Glomerular endothelial cell (primary cell): ENCODE measurements around the gene MAPK8IP3. TPM values are rescaled to one million over a fixed set of nuclear protein-coding genes. Genes with fewer than 3 reads are reported as not detected.
A peak's percentile ranks its signal among the peaks of the same experiment; 100 is the strongest.
"Not testable (repeated sequence)": the region's sequence is repeated elsewhere in the genome, so short reads cannot be mapped to it uniquely, and the experiment has no call there.

ENCODE experiments used
- DNase-seq: peaks from one replicate; pipeline ENCODE4 v3.0.0-alpha.2; 2011; ENCODE audit warnings: low read depth, low spot score; ENCODE audit errors: extremely low read depth
- total RNA-seq: library from RNA; depleted of rRNA; stranded (reverse); fragments of >200 nt; gene quantifications from 2 replicates; pipeline ENCODE4 v1.2.3, GENCODE V29; 2015

MAPK8IP3 gene
- total RNA-seq, 1 donor from 2014 or later, result 75.6 TPM

DNA sequence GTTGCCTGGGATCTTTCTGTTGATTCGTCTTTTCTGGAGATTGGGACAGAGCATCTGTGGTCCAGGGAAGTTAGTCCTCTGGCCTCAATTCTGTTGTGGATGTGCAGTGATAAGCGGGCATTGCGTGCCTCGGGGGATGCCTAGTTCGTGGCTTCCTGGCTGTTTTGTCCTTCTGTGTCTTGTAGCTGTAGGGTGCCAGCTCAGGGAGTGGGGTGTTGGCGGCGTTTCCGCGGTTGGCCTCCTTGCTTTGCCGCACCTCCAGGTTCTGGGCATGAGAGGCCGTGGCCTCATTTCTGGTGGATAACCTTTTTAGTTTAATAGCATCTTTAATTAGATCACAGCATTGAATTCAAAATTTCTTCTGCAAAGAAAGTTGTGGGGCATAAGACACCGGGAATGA, 29.3 kb upstream of the MAPK8IP3 start:
- DNase-seq, result no peak

DNA sequence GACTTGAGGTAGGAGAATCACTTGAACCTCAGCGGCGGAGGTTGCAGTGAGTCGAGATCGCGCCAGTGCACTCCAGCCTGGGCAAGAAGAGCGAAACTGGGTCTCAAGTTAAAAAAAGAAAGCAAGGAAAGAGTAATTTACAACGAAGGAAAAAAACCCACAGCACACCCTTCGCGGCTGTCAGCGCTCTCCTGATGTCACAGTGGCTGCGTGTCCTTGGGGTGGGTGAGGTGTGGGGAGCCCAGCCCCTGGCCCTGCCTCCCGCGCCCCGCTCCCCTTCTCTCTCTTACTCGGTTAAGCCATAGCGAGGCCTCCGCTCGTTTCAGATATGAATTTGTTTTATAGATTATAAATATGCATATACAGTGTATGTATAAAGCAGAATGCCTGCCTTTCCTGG, 28.7 kb upstream of the MAPK8IP3 start:
- DNase-seq, result no peak

DNA sequence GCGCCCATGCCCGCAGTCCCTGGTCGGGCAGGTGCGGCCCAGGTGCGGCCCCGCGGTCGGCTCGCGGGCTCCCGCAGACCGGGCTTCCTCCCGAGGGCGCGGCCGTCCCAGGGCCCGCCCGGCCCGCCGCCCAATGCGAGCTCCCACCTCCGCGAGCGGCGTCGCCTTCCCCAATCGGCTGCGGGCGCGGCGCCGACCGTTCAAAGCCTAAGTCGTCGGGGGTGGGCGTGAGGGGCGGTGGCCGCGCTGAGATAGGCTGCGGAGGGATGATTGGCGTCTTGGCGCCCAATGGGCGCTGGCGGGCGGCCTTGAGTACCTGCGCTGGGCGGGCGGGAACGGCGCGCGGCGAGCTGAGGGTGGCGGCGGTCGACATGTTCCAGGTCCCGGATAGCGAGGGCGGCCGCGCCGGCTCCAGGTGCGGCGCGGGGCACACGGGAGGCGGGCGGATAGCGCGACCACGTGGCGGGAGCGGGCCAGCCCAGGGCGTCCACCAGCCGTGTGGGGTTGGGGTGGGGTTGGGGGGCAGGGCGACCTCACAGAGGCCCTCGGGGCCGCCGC, 28.0 kb upstream of the MAPK8IP3 start, which contains the start of gene JPT2:
JPT2 (plus strand) TSS at position 338 of the 558 bp plus-strand sequence; CDS start at position 372, 34 bp downstream.
- peak; percentile 52 for DNase-seq

DNA sequence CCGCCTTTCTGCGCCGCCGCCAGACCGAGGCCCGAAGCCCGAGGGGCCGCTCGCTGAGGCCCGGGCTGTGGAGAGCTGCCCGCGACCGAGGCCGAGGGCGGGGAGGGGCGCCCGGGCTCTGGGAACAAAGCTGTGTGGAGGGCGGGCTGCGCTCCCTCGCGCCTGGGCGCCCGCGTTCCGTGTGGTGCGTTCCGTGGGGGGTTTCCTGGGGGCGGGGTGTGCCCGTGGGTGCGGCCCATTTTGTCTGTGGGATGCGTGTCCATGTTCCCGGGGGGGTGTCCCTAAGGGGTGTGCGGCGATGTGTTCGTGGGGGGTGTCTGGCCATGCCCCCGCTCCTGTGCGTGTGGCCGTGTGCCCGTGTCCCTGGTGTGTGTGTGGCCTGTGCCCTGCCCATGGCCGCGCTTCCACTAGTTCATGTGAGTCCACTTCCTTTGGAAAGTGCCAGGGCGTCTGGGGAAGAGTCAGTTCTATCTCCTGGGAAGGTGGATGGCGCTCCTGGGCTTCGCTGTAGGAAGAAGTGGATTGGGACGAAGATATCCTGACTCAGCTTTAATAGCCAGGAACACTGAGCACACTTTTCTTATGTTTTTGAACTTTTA, 27.4 kb upstream of the MAPK8IP3 start:
- DNase-seq, result no peak

DNA sequence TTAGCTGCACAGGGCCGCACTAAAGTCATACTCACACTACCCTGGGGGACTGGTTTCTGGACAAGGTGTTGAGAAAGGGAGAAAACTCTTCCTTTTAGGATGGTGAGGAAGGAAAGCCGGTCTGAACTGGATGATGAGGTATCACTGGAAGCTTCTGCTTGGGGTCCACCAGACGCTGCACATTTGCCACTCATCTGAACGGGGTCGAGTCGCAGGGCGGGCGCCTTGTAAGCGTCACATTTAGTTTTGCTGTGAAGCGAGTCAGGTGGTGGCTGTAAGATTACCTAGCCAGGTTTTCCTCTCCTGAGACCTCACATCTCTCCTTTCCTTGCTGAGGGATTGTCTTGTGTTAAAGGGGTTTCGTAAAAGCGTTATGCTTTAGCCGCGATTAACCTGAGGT, 25.6 kb upstream of the MAPK8IP3 start:
- no peak for DNase-seq

DNA sequence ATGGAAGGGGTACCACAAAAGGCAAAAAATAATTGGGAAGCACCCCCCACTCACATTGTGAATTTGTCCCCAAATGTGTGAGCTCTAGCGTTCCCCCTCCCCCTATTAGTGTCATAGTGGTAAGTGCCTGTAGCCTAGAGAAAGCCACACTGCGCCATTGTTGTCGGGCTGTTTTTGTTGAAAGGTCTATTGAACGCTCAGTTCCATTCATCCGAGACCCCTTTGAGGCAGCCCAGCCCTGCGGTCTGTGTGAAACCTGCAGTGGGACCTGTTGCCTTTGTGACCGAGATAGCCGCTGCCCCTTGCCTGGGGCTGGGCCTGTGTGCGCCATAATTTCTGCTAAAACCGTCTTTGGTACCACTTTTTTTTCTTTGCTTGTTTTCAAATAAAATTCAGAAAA, 25.0 kb upstream of the MAPK8IP3 start:
- DNase-seq, result no peak

DNA sequence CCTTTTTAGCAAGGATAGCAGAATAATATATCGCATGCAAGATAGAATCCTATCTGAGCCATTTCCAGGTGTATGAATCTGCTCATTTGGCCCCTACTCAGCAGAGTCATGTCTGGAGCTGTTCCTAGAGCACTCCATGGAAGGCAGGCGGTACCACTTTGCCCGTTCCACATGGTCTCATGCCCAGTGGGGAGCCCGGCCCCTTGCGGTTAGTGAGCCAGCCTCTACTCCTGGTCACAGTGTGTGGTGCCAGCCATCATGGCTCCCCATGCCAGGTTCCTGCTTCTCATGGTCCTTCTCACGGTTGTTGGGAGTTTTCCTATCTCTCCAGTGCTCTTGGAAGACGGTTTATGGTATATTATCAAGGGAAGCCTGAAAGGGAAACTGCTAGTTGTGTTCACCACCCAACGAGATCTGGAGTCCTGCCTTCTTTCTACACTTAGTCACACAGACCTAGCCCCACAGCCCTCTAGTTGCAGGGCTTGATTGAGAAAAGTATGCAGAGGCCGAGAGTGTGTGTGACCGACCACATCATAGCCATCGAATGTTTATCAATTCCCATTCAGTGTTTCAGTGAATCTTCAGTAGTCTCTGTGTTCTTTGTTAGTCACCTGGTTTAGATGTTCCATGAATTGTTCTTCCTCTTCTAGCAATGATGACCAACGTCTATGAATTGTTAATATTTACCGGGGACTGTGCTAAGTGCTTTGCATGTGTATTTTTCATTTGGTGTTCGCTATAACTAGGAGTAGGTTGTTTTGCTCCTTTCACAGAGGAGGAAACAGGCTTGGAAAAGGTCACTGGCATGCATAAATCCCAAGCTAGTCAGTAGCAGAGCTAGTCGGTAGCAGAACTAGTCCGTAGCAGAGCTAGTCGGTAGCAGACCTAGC, 18.3 kb upstream of the MAPK8IP3 start:
- DNase-seq, result no peak

DNA sequence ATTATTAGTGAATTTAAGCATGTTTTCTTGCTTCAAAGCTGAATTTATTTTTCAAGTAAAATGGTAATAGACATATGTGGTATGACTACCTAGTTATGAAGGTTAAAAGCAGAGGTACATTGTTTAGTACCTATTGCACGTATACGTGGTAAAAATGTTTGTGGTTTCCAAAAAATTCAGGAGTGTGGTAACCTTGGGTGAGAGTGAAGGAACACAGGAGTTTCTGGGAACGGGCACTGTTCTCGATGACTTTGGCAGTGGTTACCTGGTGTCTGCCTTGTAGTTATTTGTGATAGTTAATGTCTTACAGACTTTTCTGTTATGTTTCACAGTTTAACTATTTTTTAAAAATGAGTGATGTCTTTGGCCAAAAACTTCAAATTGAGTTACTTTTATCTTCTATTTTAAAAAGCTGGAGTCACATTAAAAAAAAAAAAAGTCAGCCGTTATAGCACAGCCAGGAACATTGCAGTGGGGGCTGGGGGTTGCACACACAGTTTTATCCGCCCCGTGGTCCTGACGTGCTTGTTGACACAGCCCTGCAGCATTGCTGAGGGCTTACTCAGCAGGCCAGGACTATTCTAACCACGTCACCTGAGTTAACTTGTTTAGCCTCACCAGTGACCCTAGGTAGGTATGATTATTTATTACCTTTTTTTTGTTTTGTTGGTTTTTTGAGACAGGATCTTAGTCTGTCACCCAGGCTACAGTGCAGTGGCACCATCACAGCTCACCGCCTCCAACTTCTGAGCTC, 17.0 kb upstream of the MAPK8IP3 start:
- DNase-seq, result no peak

DNA sequence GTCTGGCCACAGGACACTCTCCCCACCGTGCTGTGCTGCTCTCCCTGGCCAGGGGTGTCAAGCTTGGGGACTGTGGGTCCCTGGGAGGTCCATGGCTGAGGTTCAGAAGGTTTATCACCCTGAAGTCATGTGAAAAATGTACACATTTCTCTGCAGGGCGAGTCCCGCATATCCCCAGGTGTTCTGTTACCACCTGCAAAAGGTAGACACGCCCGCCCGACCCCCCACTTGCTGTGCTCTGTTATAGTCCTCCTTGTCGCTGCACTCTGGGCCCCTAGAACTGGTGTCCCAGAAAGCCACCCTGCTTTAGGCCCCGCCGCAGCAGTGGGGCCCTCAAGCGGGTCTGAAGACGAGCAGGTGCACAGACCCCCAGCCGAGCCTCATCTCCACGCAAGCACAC, 16.1 kb upstream of the MAPK8IP3 start:
- no peak for DNase-seq

DNA sequence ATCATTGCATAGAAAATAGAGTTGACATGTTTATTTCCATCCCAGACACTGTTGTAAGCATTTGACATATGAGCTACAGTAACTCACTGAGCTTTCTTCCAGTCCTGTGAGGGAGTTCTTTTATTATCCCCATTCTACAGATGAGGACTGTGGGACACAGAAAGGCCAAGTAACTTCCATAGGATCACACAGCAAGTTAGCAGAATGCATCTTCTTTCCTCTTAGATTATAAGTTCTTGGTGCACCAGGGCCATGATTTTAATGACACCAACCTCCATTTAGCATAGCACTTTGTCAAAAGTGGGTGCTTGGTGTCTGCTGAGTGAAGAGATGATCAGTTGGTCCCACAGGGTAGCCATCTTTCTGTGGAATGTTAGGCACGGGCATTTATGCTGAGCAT, 15.2 kb upstream of the MAPK8IP3 start:
- no peak for DNase-seq

DNA sequence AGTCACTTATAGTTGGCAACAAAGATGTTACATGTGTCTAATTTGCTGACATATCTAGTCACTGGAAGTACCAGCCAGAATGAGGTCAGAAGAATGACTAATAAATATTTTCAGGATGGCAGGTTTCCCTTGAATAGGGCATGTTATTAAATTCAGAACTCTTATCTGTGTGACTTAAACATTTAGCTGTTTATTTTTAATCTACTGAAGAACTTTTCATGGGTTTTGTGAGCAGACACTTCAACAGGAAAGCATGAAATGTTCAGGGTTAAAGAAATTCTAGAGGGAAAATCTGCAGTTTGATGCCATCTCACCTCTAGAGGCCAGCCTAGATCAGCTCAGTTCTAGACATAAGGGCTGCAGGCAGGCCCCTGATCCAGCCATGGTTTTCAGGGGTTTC, 14.7 kb upstream of the MAPK8IP3 start:
- no peak for DNase-seq

DNA sequence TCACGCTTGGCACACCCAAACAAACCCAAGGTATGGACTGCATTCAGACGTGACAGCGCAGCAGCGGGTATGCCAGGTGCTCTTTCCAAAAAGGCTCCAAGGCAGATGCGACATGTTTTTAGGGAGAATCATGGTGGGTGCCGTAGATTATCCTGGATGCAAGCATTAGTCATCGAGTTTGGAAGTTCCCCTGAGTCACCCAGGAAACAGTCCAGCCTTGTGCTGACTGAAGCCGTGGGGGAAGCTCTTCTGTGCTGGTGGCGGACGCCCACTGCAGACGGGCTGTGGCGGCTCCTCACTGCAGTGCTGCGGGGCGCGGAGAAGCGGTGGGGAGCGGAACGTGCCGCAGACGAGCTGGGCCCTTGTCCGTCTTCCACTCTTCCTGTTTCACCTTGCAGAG, 14.0 kb upstream of the MAPK8IP3 start:
- no peak for DNase-seq

DNA sequence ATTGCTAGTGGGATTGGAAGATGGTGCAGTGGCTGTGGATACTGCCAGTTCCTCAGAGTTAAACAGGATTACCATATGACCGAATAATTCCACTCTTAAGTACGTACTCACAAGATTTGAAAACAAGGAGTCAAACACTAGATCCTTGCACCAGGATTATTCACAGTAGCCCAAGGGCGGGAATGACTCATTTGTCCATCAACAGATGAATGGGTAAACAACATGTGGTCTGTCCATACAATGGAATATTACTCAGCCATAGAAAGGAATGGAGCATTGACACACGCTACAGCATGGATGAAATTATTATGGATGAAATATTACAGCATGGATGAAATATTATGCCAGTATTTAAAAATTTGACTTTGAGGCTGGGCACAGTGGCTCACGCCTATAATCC, 9.1 kb upstream of the MAPK8IP3 start:
- DNase-seq, result no peak

DNA sequence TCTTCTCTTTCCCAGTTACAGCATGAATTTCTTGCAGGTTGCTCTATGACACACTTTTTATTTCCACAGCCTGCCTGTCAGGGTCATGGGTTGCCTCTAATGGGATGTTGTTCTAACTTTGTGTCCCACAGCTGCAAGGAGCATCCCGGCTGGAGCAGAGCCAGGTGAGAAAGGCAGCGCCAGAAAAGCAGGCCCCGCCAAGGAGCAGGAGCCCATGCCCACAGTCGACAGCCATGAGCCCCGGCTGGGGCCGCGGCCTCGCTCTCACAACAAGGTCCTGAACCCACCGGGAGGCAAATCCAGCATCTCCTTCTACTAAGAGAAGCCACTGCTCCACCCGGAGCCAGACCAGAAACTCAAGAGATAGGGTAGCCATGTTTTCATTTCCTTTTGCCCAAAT, 7.3 kb upstream of the MAPK8IP3 start:
- no peak for DNase-seq

DNA sequence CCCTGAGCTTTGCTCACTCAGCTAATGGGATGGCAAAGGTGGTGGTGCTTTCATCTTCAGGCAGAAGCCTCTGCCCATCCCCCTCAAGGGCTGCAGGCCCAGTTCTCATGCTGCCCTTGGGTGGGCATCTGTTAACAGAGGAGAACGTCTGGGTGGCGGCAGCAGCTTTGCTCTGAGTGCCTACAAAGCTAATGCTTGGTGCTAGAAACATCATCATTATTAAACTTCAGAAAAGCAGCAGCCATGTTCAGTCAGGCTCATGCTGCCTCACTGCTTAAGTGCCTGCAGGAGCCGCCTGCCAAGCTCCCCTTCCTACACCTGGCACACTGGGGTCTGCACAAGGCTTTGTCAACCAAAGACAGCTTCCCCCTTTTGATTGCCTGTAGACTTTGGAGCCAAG, 5.7 kb upstream of the MAPK8IP3 start:
- no peak for DNase-seq

DNA sequence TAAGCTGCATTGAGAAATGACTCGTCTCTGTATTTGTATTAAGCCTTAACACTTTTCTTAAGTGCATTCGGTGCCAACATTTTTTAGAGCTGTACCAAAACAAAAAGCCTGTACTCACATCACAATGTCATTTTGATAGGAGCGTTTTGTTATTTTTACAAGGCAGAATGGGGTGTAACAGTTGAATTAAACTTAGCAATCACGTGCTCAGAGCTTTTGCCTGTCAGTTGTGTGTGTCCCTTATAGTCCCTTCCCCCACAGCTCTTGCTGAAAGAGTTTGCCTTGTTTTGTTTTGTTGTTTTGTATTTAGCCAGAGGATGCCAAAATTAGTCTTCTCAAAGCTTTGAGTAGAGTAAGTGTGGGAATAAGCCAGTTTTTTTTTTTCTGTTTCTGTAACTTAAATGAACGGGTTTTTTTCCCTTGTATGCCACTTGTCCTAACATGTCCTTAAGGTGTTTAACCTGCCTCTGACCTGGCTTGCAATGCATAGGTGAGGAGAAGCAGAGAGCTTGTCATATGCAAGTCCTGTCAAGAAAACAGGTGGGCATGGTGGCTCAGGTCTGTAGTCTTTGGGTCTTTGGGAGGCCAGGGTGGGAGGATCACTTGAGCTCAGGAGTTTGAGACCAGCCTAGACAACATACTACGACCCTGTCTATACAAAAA, 4.6 kb upstream of the MAPK8IP3 start:
- DNase-seq, result no peak

DNA sequence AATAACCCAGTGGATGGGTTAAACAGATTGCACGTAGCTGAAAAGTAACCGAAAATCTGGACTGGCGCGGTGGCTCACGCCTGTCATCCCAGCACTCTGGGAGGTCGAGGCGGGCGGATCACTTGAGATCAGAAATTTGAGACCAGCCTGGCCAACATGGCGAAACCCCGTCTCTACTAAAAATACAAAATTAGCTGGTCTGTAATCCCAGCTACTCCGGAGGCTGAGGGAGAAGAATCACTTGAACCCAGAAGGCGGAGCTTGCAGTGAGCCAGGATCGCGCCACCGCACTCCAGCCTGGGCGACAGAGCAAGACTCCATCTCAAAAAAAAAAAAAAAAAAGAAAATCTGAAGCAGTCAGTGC, 689 bp upstream of the MAPK8IP3 start:
- not testable (repeated sequence) for DNase-seq

DNA sequence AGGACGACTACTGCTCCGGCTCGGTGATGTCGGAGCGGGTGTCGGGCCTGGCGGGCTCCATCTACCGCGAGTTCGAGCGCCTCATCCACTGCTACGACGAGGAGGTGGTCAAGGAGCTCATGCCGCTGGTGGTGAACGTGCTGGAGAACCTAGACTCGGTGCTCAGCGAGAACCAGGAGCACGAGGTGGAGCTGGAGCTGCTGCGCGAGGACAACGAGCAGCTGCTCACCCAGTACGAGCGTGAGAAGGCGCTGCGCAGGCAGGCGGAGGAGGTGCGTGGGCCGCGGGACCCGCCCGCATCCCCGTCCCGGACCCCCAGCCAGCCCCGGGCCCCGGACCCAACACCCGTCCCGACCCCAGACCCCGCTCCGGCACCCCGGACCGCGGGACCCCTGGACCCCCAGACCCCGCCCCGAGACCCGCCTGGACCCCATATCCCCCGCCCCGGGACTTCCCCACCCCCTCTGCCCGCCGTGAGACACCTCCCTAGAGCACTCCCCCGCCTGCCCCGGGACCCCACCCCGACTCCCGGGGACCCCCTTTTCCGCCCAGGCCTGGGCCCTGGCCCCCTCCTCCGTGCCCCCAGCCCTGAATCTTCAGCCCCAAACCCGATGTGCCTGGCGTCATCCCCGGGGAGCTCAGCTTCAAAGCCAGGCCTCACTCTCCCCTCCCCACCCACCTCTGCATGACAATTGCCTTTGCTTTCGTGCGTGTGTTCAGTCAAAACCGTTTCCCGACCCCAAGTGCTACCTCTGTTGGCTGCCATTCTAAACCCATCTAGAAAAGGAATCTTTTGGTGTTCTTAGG, 594 bp downstream of the MAPK8IP3 start:
- DNase-seq, result no peak

DNA sequence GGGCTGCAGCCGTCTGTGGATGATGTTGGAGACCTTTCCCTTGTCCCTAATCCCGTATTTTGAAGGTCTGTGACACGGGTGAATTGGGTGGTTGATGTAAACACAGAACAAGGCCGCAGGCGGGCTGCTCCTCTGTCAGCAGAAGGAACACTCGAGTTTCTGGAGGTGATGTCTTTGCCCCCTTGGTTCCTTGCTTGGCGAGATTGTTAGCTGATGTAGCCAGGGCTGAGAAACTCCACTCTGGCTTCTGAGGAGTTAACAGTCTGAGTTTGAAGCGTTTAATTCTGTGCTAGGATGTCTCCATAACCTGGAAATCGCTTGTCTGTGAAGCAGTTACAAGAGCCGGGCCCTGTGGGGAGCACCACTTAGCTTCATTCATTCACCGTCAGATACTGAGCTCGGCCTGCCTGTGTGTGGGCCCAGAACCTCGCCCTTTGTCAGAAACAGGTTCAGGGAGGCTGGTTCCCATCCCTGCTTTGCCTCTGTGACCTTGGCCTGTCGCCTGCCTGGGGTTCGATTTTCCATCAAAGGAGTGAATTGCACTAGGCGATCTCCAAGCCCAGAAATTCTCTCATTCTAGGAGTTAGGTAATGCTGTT, 1.3 kb downstream of the MAPK8IP3 start:
- no peak for DNase-seq
